Measurements from ENCODE around the gene KRT17. TPM values are rescaled to one million over a fixed set of nuclear protein-coding genes. Genes with fewer than 3 reads are reported as not detected.
"Not testable (repeated sequence)": the region's sequence is repeated elsewhere in the genome, so short reads cannot be mapped to it uniquely, and the experiment has no call there.

Gene KRT17
- polyA plus RNA-seq, 1 donor, result 1.1 TPM

- no peak for DNase-seq
These were observed 29.9 kb downstream of the KRT17 start for GRCh38 chr17:41594363-41594915.

DNA sequence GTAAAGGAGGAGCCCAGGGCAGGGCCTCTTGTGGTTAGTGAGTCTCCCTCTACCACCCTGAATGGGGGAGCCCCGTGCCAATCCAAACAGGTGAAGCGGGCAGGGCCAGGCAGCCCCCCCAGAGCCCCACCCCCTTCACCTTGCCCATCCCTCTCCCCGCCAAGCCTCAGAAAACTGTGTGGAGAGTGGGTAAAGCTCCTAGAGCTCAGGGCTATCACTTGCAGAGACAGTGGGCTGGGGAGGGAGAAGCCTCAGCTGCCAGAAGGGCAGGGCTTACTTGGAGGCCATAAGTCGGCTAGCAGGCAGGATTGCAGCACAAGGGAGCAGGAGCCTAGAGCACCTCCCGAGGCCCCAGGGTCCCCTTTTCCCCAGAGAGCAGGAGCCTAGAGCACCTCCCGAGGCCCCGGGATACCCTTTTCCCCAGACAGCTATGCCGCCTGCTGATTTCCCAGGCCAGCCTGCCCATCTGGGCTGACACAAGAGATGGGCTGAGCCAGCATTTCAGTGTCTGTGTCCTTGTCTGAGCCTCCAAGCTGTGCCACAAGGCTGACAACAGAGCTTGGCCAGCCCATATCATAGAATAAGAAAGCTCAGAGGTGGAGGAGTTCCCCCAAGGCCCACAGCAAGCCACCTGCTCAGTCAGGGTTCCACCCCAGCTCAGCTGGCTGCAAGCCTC, 30.9 kb downstream of the KRT17 start:
- DNase-seq, result no peak

- DNase-seq, result no peak
These were observed 31.6 kb downstream of the KRT17 start for GRCh38 chr17:41592601-41593305.

GRCh38 chr17:41589301-41589700, 35.1 kb downstream of the KRT17 start:
- DNase-seq, result no peak

DNA sequence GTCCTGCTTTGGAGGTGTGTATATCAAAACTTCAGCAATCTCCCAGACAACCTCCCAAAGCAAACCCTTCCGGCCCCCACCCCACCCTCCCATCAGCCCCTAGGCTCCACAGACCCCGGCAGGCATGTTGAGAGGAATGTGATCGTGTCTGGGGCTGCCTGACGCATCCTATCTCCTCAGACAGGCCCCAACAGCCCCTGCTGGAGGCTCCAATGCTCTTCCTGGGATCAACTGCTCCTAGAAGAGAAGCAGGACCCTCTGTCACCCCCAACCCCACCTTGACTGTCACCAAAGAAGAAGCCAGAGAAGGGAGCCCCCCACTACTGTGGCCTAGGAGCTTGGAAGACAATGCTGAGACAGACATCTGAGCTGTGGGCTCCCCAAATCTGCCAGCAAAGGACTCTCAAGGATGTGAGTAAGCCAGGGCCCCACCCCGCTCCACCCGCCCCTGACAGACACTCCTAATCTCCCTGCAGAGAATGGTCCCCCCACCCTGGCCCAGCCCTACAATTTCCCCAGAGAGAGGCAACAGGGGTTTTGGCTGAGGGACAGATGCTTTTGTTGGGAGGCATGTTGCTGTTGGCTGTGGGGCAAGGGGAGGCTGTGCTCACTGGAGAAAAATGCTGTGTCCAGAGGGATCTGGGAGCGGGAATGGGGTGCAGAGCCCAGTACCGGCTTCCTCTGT, 36.1 kb downstream of the KRT17 start:
- no peak for DNase-seq

- DNase-seq, result no peak
These were observed 37.4 kb downstream of the KRT17 start, which contains the start of gene KRT14 for GRCh38 chr17:41586863-41587495. KRT14 (minus strand) TSS chr17:41586895; CDS start chr17:41586834, 61 bp downstream.

- no peak for DNase-seq
These were observed 38.9 kb downstream of the KRT17 start for GRCh38 chr17:41585301-41586056.

DNA sequence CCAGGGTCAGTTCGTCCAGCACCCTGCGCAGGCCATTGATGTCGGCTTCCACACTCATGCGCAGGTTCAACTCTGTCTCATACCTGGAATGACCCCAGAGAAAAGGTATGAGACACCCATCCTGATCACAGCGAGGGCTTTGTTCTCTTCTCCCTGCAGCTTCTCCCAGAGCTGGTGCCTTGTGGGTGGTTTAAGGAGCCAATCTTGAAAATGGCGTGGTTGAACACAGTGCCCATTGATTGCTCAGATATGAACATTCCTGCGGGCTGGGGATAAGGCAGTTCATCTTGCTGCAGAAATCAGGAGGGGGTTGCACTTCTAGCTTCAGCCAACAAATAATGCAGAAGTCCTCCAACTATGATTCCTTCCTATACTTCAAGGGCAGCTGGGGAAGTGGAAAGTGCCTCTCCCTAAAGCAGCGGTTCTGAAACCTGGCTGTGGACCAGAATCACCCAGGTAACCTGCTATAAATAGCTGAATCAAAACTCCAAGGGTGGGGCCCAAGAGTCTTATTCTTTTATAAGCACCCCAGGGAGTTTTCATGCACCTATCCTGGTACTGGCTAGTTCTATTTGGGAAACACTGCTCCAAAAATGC, 39.9 kb downstream of the KRT17 start:
- DNase-seq, result not testable (repeated sequence)

GRCh38 chr17:41583137-41584127, 40.9 kb downstream of the KRT17 start:
- DNase-seq, result no peak

DNA sequence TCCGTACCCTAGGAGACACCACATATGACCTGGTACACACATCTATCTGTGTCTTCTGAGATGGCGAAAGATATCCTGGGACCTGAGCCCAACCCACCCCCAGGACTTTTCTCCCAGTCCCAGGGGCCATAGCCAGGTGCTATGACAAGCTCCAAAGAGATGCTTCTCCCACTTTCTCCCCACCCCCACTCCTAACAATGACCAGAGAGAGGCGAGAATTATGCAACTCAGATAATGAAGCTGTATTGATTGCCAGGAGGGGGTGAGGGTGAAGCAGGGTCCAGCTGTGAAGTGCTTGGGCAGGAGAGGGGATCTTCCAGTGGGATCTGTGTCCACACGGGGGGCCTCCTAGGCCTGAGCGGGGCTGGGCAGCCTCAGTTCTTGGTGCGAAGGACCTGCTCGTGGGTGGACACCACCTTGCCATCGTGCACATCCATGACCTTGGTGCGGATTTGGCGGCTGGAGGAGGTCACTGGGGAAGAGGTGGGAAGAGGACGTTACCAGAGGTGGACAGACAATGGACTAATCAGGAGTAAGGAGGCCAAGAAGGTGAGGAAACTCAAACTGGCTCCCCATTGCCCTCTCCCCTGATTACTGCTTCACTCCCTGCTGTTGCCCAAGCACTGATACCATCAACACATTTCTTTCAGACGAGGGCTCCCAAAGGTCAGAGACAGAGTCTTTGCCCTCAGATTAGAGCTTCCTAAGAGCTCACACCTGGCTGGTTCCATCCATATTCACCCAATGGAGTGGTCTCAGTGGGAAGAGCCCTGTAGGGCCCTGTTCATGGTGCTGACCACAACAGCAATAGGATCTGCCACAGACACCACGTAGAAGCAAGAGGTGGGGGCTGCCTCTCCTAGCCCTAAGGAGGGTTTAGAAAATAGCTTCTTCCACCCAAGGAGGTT, 42.1 kb downstream of the KRT17 start:
- not testable (repeated sequence) for DNase-seq

GRCh38 chr17:41581366-41582060, 42.9 kb downstream of the KRT17 start:
- no peak for DNase-seq

DNA sequence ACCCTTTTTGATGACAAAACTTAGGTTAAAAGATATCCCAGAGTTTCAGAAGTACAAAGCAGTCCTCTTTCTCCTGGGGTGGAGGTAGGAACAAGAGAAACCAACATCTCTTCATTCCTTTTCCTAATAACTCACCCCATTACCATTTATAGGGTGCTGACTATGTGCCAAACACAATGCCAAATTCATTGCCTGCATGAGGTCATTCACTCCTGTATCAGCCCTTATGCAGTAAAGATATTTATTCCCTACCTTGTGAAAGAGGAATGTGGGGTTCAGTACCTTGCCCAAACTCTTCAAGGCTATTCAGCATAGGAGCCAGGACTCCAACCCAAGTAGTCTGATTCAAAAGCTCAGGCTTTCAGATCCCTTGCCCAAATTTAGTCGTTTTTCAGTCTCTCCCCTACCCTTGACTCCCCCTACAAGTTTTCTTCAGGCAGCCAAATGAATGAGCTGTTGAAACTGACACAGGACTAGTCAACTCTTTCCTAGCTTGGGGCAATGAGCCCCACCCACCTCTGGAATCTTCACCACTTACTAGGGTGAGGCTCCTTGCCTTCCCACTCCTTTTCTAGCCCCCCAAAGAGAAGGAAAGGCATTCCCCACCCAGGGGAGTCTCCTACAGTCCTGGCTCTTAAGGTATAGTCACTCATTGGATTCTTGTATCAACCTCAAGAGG, 43.5 kb downstream of the KRT17 start:
- no peak for DNase-seq

- no peak for DNase-seq
These were observed 44.2 kb downstream of the KRT17 start for GRCh38 chr17:41580244-41580575.

DNA sequence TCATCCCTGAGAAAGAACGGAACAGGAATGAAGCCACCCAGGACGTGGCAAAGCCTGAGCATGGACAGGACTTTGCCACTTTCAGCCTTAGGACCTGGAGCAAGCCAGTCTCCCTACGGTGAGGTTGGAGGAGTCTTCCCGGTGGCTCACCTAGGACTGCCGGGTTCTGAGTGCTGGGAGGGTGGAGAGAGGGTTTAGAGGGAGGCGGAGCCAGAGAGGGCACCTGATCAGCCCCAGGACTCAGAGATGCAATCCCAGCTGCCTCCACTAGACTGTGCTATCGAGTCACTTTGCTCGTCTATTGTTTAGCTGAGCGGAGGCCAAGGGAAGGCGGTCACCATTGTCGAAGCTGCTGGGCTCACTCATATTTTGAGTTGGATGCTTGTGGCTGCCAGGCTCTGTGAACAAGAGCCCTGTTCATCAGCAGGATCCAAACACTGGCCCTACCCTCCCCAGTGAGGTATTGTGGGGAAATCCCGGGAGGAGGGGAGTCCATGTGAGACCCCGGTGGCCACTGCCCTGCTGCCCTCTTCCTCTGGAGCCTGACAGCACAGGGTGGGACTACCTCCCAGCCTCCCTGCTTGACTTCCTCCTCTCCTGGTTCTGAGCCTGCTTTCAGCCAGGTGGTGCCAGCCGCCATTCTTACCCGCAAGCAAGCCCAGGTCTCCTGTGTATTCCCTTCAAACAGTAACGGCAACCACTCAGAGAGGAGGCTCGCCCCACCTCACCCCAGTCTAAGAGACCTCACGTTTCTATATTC, 44.7 kb downstream of the KRT17 start:
- DNase-seq, result peak; percentile 92

- DNase-seq, result no peak
These were observed 45.4 kb downstream of the KRT17 start for GRCh38 chr17:41578971-41579370.

DNA sequence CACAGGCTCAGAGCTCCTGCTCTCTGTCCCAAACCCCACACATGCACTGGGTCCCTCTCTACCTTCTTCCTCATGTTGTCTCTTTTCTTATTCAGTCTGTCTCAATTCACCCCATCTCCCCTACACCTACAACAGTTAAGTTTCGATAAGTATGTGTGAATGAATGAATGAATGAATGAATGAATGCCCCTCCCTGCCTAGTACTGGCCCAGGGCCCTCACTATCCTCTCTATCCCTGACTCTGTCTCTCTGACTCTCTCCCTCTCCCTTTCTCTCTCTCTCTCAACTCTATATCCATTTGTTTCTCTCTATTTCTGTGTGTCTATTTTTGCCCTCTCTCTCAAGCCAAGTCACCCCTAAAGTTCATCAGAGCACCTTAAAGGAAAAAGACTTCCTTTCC, 45.8 kb downstream of the KRT17 start:
- DNase-seq, result no peak

DNA sequence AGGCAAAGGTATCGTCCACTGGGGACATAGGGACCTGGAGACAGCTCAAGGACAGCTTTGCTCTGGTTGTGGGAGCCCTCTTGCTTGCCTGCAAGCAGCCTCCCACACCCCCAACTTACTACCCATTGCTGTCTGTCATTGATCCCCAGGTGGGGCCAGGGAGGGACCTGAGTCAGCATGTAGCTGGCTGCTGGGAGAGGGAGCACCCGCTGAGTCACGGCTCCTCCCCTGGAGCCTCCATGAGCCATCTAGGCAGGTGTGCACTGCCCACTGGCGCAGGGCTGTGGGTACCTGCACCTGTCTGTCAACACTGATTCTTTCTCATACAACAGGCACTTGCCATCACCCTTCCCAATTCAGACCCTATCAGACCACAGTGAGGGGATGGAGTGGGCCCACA, 47.6 kb downstream of the KRT17 start:
- DNase-seq, result not testable (repeated sequence)
